GM23338 (cell line): ENCODE results near the gene IQGAP2. TPM values are rescaled to one million over a fixed set of nuclear protein-coding genes. Genes with fewer than 3 reads are reported as not detected.

Experiments
- ATAC-seq: fragments of 200-7000 bp; cut with Tn5 transposase; 3 replicates; pipeline ENCODE4 v1.9.1; 2020
- DNase-seq: peaks from one replicate; pipeline ENCODE4 v3.0.0-alpha.2; 2015; ENCODE audit warnings: low spot score
- H2AFZ ChIP-seq: fragments of 200-600 bp; sonication (generic); 2 replicates; pipeline ENCODE4 v1.8.0; 2016; ENCODE audit warnings: antibody characterized with exemption, mild to moderate bottlenecking, moderate library complexity
- H3F3A ChIP-seq: fragments of 200-600 bp; sonication (generic); replicated peaks from 2 replicates; pipeline ENCODE4 v1.8.0; 2017; ENCODE audit warnings: antibody characterized with exemption, mixed run types, low read depth
- H3K27ac ChIP-seq: fragments of 200-600 bp; sonication (generic); 2 replicates; pipeline ENCODE4 v1.6.1; 2016; ENCODE audit warnings: low read depth
- H3K27me3 ChIP-seq: fragments of 200-600 bp; sonication (generic); 2 replicates; pipeline ENCODE4 v1.8.0; 2016; ENCODE audit warnings: mild to moderate bottlenecking, mixed run types, moderate library complexity; ENCODE audit not compliant: insufficient read depth
- H3K36me3 ChIP-seq: fragments of 200-600 bp; sonication (generic); 2 replicates; pipeline ENCODE4 v1.8.0; 2016; ENCODE audit warnings: mild to moderate bottlenecking; ENCODE audit not compliant: insufficient read depth
- H3K4me1 ChIP-seq: fragments of 200-600 bp; sonication (generic); 2 replicates; pipeline ENCODE4 v1.8.0; 2016; ENCODE audit warnings: mild to moderate bottlenecking, moderate library complexity; ENCODE audit not compliant: insufficient read depth
- H3K4me2 ChIP-seq: fragments of 200-600 bp; sonication (generic); 2 replicates; pipeline ENCODE4 v1.7.1; 2017; ENCODE audit warnings: mixed run types
- H3K4me3 ChIP-seq: fragments of 200-600 bp; sonication (generic); 2 replicates; pipeline ENCODE4 v1.6.1; 2016; ENCODE audit warnings: mixed run types
- H3K79me2 ChIP-seq: fragments of 200-600 bp; sonication (generic); replicated peaks from 2 replicates; pipeline ENCODE4 v1.8.0; 2017; ENCODE audit warnings: mild to moderate bottlenecking; ENCODE audit not compliant: insufficient read depth
- H3K9me2 ChIP-seq: fragments of 200-600 bp; sonication (generic); 2 replicates; pipeline ENCODE4 v1.8.0; 2017; ENCODE audit not compliant: insufficient read depth
- H4K20me1 ChIP-seq: fragments of 200-600 bp; sonication (generic); replicated peaks from 2 replicates; pipeline ENCODE4 v1.8.0; 2017; ENCODE audit warnings: mild to moderate bottlenecking; ENCODE audit not compliant: insufficient read depth
- H3K27ac Mint-ChIP-seq: 2 replicates; pipeline ENCODE4 v1.8.0; 2020; ENCODE audit warnings: inconsistent platforms, mild to moderate bottlenecking, moderate library complexity, mixed read lengths
- H3K27me3 Mint-ChIP-seq: 3 replicates; pipeline ENCODE4 v1.8.0; 2022; ENCODE audit warnings: low read depth, mild to moderate bottlenecking, moderate library complexity, mixed read lengths, inconsistent platforms; ENCODE audit not compliant: insufficient read depth, poor library complexity
- H3K36me3 Mint-ChIP-seq: 3 replicates; pipeline ENCODE4 v1.8.0; 2021; ENCODE audit warnings: low read depth, mild to moderate bottlenecking, inconsistent platforms, moderate library complexity, mixed read lengths
- H3K4me1 Mint-ChIP-seq: 3 replicates; pipeline ENCODE4 v1.8.0; 2020; ENCODE audit warnings: mild to moderate bottlenecking, inconsistent platforms, mixed read lengths
- H3K4me3 Mint-ChIP-seq: 3 replicates; pipeline ENCODE4 v1.8.0; 2021; ENCODE audit warnings: moderate library complexity, mild to moderate bottlenecking, inconsistent platforms, mixed read lengths
- H3K9me3 Mint-ChIP-seq: 3 replicates; pipeline ENCODE4 v1.8.0; 2020; ENCODE audit warnings: moderate library complexity, mild to moderate bottlenecking, inconsistent platforms, mixed read lengths
- CREB1 ChIP-seq: fragments of 250-450 bp; sonication (Bioruptor Pico); IDR thresholded peaks from 2 replicates; pipeline ENCODE4 v1.5.0; 2020; ENCODE audit warnings: low read depth, mild to moderate bottlenecking, moderate library complexity
- CTCF ChIP-seq, 2 experiments: fragments of 200-600 bp in 1 of 2; sonication (generic) in 1 of 2; conservative IDR thresholded peaks; 2 replicates each; pipeline versions ENCODE4 v1.5.1 to v1.6.1; 2016 to 2017; ENCODE audit warnings: antibody characterized with exemption in 2 of 2, low read depth in 2 of 2, mild to moderate bottlenecking in 2 of 2, moderate library complexity in 1 of 2
- ETS1 ChIP-seq: IDR thresholded peaks from 2 replicates; pipeline ENCODE4 v1.6.1; 2016; ENCODE audit warnings: antibody characterized with exemption
- JUNB ChIP-seq: IDR thresholded peaks from one replicate; pipeline ENCODE4 v1.6.1; 2016; ENCODE audit warnings: antibody characterized with exemption; ENCODE audit not compliant: unreplicated experiment
- NANOG ChIP-seq: IDR thresholded peaks from 2 replicates; pipeline ENCODE4 v1.6.1; 2016; ENCODE audit warnings: antibody characterized with exemption, borderline replicate concordance
- POLR2AphosphoS5 ChIP-seq: IDR thresholded peaks from 2 replicates; pipeline ENCODE4 v1.6.1; 2016; ENCODE audit warnings: antibody characterized with exemption, low read depth
- REST ChIP-seq: IDR thresholded peaks from one replicate; pipeline ENCODE4 v1.6.1; 2018; ENCODE audit warnings: antibody characterized with exemption; ENCODE audit not compliant: unreplicated experiment
- ZNF114 ChIP-seq: fragments of 250-450 bp; sonication (Bioruptor Pico); IDR thresholded peaks from 2 replicates; pipeline ENCODE4 v1.5.0; 2020; ENCODE audit warnings: mild to moderate bottlenecking, moderate library complexity
- ZNF331 ChIP-seq: fragments of 250-450 bp; sonication (Bioruptor Pico); IDR thresholded peaks from 2 replicates; pipeline ENCODE4 v1.5.0; 2020; ENCODE audit warnings: low read depth, mild to moderate bottlenecking, moderate library complexity
- polyA plus RNA-seq: library from polyadenylated mRNA; unstranded; fragments of >200 nt; fragmentation: Nextera tagmentation; extraction: Ambion mirVana; gene quantifications from 2 replicates; pipeline ENCODE4 v1.2.1, GENCODE V29; 2016
- total RNA-seq: library from RNA; depleted of rRNA; stranded (reverse); fragments of >200 nt; shearing (Covaris generic); gene quantifications from 2 replicates; pipeline ENCODE4 v1.2.3, GENCODE V29; 2014

The IQGAP2 gene
- total and polyA plus RNA-seq, 2 experiments from 2014 or later, result 60.0 to 86.5 TPM

GRCh38 chr5:76709762-76710161, 306.7 kb downstream of the IQGAP2 start:
- H3K36me3 Mint-ChIP-seq, result no peaks in the 10 kb centered on the region; the same call in 2 of the 3 replicates
- Histone ChIP-seq H3K27me3 (peaks cover 18% of the 10 kb centered on the region), H2AFZ (no peak overlapping the region), H3K9me2 (no peaks in the 10 kb centered on the region), H3K79me2 (no peaks in the 10 kb centered on the region), H3K27ac (no peak overlapping the region), H3K4me1 (no peaks in the 10 kb centered on the region; the same call in 1 of the 2 replicates), H3K4me3 (no peak overlapping the region), H3K36me3 (no peaks in the 10 kb centered on the region), H3F3A (no peaks in the 10 kb centered on the region), H4K20me1 (no peaks in the 10 kb centered on the region), H3K4me2 (no peak overlapping the region)
- no peak overlapping the region for H3K4me3 Mint-ChIP-seq
- TF ChIP-seq NANOG (no peak), CREB1 (no peak)
- H3K4me1 Mint-ChIP-seq, result peaks cover 3% of the 10 kb centered on the region; the same call in 2 of the 3 replicates
- H3K27ac Mint-ChIP-seq, result no peak overlapping the region
- no peak for ATAC-seq
- H3K27me3 Mint-ChIP-seq, result peaks cover 14% of the 10 kb centered on the region
- DNase-seq, result no peak
- no peaks in the 10 kb centered on the region for H3K9me3 Mint-ChIP-seq

- no peak for ATAC-seq
- H3K36me3 Mint-ChIP-seq, result no peaks in the 10 kb centered on the region; the same call in 2 of the 3 replicates
- H3K27me3 Mint-ChIP-seq, result peaks cover 23% of the 10 kb centered on the region
- H3K4me3 Mint-ChIP-seq, result no peak overlapping the region
- no peaks in the 10 kb centered on the region; the same call in 1 of the 2 replicates for H3K4me1 ChIP-seq
- DNase-seq, result no peak
- no peaks in the 10 kb centered on the region; the same call in 2 of the 3 replicates for H3K4me1 Mint-ChIP-seq
- H3F3A ChIP-seq, result 0 out of 2 replicates have a peak, but pooled peaks cover 4% of the 10 kb centered on the region
- H3K4me2 ChIP-seq, result no peak overlapping the region
- H3K4me3 ChIP-seq, result no peak overlapping the region
- no peaks in the 10 kb centered on the region for H3K9me3 Mint-ChIP-seq
- no peak overlapping the region for H3K27ac Mint-ChIP-seq
- no peaks in the 10 kb centered on the region for H3K36me3 ChIP-seq
- no peak overlapping the region for H3K27ac ChIP-seq
- H3K27me3 ChIP-seq, result peaks cover 27% of the 10 kb centered on the region
- no peaks in the 10 kb centered on the region for H3K79me2 ChIP-seq
- no peaks in the 10 kb centered on the region for H4K20me1 ChIP-seq
- no peaks in the 10 kb centered on the region for H3K9me2 ChIP-seq
- H2AFZ ChIP-seq, result no peak overlapping the region
- TF ChIP-seq ZNF331 (CRISPR knock-in tag) (no peak), CTCF (conservative IDR thresholded peaks at IDR 0.05; ENCODE audit: low read depth in 2 of 2) (no peak), ZNF114 (CRISPR knock-in tag) (no peak), CREB1 (no peak), ETS1 (no peak), JUNB (no peak), REST (no peak), POLR2AphosphoS5 (no peak), NANOG (no peak)
Observed at GRCh38 chr5:76710991-76711390, 307.9 kb downstream of the IQGAP2 start.
